NB4 (cell line): ENCODE measurements around the gene THRA.

Source experiments
- DNase-seq: peaks from one replicate; pipeline ENCODE4 v3.0.0; 2010; ENCODE audit warnings: low read depth
- H3K4me3 ChIP-seq: one replicate; pipeline ENCODE4 v1.5.1; 2011; ENCODE audit warnings: mild to moderate bottlenecking, low read depth, low read length, moderate library complexity
- MYC ChIP-seq: IDR thresholded peaks from 2 replicates; pipeline ENCODE4 v1.6.1; 2011; ENCODE audit warnings: low read depth, low read length
- POLR2A ChIP-seq: IDR thresholded peaks from 2 replicates; pipeline ENCODE4 v1.6.1; 2011; ENCODE audit warnings: mild to moderate bottlenecking; ENCODE audit not compliant: insufficient read length; ENCODE audit errors: extremely low read depth
- TF ChIP-seq, protein P1 (sequence below): IDR thresholded peaks from 2 replicates; pipeline ENCODE4 v1.6.1; 2011; ENCODE audit warnings: low read depth, low read length
- TF ChIP-seq, protein P2 (sequence below): IDR thresholded peaks from one replicate; pipeline ENCODE4 v1.5.1; 2012; ENCODE audit warnings: low read depth, low read length

The THRA gene

DNA sequence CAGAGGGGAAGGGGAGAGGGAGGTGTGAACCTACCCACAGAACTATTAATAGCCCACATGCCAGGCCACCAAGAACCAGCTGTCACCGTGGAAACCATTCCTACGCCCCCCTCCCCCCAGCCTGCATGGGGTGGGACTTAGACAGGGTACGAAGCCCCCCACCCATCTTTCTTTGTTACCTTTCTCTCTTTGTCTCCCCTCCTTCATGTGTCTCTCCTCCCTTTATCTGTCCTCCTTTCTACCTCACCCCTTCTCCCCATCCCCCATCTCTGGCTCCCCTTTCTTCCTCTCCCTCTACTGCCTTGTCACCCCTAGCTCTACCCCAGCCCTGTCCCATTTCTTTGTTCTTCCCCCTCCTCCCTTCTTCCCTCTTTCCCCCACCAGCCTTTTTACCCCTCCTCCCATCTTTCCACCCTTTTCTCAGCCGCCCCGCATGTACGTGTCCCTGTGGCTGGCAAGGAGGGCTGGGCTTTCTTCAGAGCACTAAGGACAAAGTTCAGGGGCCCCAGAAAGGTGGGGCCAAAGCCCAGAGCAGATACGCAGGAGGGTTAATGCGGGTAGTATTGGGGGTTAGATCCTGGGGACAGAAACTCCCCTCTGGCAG, 8.0 kb downstream of the THRA start:
- TF ChIP-seq MYC (no peak), POLR2A (no peak)
- TF ChIP-seq, protein P1, sequence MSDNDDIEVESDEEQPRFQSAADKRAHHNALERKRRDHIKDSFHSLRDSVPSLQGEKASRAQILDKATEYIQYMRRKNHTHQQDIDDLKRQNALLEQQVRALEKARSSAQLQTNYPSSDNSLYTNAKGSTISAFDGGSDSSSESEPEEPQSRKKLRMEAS: no peak
- TF ChIP-seq, protein P2, sequence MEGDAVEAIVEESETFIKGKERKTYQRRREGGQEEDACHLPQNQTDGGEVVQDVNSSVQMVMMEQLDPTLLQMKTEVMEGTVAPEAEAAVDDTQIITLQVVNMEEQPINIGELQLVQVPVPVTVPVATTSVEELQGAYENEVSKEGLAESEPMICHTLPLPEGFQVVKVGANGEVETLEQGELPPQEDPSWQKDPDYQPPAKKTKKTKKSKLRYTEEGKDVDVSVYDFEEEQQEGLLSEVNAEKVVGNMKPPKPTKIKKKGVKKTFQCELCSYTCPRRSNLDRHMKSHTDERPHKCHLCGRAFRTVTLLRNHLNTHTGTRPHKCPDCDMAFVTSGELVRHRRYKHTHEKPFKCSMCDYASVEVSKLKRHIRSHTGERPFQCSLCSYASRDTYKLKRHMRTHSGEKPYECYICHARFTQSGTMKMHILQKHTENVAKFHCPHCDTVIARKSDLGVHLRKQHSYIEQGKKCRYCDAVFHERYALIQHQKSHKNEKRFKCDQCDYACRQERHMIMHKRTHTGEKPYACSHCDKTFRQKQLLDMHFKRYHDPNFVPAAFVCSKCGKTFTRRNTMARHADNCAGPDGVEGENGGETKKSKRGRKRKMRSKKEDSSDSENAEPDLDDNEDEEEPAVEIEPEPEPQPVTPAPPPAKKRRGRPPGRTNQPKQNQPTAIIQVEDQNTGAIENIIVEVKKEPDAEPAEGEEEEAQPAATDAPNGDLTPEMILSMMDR: no peak
- DNase-seq: peak; percentile 25
- H3K4me3 ChIP-seq: no peak overlapping the region

DNA sequence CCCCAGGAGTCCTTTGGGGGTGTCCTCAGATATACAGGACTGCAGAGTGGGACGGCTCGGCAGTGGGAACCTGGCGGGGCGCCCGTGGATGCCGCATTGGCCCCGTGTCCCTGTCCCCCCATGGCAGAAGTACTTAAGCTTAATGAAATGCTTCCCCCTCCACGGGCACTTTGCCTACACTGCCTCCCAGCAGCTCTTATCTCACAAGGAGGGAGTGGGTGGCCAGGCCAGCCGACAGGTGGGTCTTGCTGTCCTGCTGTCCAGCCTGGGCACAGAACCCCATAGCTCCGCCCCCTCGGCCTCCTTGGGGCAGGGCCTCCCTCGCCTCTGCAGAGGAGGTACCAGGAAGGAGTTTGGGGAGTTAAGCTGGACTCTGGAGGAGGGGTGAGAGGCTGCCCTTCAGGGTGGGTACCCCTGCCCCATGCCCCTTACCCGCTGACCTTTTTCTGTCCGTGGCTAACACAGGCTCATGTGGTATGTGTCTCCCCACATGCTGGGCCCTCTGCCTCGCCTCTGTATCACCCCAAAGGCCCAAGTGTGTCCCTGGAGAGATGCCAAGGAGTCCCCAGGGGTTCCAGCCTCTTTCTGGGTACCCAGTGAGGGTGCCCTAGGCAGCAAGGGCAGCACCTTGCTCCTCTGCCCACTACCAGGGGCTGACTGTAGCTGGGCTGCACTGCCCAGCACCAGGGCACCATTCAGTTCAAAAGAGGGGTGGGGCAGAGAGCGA, 8.7 kb downstream of the THRA start:
- H3K4me3 ChIP-seq: no peak overlapping the region
- TF ChIP-seq MYC: no peak
- no peak for TF ChIP-seq POLR2A
- TF ChIP-seq, protein P2: no peak
- TF ChIP-seq, protein P1: no peak
- DNase-seq: peak; percentile 12

DNA sequence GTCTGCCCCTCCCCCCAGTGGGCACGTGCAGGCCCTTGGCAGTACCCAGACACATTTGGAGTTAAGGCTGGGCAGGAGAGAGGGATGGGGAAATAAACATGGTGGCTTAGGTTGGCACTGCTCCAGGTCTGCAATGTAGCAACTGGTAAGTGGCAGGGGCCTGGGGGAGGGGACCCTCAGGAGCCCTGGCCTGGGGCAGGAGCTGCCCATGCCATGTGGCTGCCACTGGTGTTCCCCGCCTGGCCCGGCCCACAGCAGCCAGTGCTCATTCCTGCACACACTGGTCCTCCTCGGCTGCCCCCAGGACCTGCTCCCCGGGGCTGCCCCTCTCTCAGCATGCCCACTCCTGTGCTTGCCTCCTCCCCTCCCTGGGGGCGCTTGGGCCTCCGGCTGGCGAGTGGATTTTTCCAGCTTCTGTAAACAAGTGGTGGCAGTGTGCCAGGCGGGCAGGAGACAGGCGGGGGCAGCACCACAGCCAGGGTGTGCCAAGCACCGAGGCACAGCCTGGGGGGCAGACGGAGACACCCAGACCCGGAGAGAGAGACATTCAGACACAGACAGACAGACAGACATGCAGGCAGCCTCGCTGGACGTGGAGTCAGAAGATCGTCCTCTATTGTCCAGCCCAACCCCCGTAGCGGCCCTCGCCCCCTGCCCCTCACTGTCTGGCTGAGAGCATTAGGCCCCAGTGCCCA, 9.4 kb downstream of the THRA start:
- TF ChIP-seq POLR2A (no peak), MYC (no peak)
- TF ChIP-seq, protein P1: no peak
- TF ChIP-seq, protein P2: no peak
- H3K4me3 ChIP-seq: no peak overlapping the region
- peak; percentile 40 for DNase-seq

DNA sequence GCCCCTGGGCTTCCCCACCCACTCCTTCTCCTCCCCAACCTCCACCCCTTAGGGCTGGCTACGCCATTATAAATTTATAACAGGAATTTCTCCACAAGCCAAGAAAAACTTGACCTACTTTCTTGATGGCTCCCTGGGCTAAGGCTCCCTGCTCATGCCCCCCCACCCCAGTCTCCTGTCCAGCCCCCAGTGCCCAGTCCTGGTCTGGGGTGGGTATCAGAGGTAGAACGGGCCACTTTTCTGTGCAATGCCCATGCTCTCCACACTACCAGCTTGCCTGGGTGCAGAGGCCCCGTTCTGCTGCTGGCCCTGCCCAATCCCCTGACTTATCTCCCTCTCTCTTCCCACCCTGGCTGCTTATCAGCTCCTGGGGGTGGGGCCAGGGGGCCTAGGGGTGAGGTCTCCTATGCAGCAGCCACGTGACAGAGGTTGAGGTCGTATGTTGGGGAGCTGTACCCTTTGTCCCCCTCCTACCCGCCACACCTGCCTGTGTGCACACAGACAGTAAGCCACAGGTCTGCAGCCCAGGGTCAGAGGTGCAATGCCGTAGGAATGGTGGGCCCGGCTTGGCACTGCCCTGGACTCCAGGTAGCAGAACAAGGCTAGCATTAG, 10.1 kb downstream of the THRA start:
- TF ChIP-seq, protein P2: no peak
- no peak for TF ChIP-seq MYC
- TF ChIP-seq, protein P1: no peak
- TF ChIP-seq POLR2A: no peak
- no peak for DNase-seq
- no peak overlapping the region for H3K4me3 ChIP-seq

DNA sequence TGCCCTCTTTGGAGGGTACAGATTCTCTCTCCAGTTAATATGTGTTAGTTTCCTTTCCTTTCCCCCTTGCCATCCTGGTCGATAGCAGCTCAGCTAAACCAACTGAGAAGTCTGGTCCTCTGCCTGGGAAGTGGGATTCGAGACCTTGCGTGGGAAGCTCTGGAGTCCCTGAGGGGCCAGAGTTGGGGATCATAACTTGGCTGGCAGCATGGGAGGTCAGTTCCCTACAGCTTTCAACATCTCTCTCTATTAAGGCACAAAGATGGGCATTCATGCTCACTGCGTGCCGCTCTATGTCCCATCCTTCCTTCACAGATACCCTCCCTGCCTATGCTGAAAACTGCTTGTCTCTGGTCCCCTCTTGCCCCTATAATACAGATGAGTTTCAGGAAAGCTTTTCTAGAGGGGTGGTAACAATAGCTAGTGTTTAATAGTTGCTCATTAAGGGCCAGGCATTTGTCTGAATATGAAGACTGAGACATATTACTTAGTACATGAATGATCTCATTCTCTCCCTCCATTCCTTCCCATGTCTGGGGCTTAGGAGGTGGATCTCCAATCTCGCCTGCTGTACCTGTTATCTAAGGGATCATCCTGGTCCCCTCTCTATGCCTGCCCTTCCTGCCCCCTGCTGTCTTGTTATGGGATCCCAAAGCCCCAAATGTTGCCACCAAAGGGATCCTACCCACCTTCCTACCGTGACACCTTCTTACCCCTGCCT, 10.8 kb downstream of the THRA start:
- H3K4me3 ChIP-seq: no peak overlapping the region
- DNase-seq: no peak
- TF ChIP-seq, protein P1: no peak
- no peak for TF ChIP-seq POLR2A
- TF ChIP-seq, protein P2: no peak
- TF ChIP-seq MYC: no peak
